HepG2 (cell line): ENCODE measurements around the gene NPB. TPM values are rescaled to one million over a fixed set of nuclear protein-coding genes. Genes with fewer than 3 reads are reported as not detected.

ENCODE experiments used
- AGO2 ChIP-seq: fragments of 200-400 bp; formaldehyde crosslinking; optimal IDR thresholded peaks from 2 replicates; pipeline ENCODE3; 2017; ENCODE audit warnings: mild to moderate bottlenecking, low read depth, low read length, moderate library complexity
- ARNT ChIP-seq: fragments of 450-650 bp; IDR thresholded peaks from 2 replicates; pipeline ENCODE4 v1.6.1; 2017
- ATRX ChIP-seq: sonication (generic); formaldehyde crosslinking; IDR thresholded peaks from 2 replicates; pipeline ENCODE4 v1.4.0; 2020; ENCODE audit warnings: missing genetic modification reagents, borderline replicate concordance
- GABPA ChIP-seq, 2 experiments: IDR thresholded peaks; 2 replicates each; pipeline ENCODE4 v1.6.1; 2011 to 2016; ENCODE audit warnings: low read depth in 2 of 2, low read length in 1 of 2, missing biosample characterization in 1 of 2, missing genetic modification characterization in 1 of 2
- GFI1 ChIP-seq: sonication (generic); formaldehyde crosslinking; IDR thresholded peaks from 2 replicates; pipeline ENCODE4 v1.5.0; 2020; ENCODE audit warnings: missing genetic modification reagents, mild to moderate bottlenecking, borderline replicate concordance
- HIVEP1 ChIP-seq: sonication (generic); formaldehyde crosslinking; IDR thresholded peaks from 2 replicates; pipeline ENCODE4 v1.4.0; 2020; ENCODE audit warnings: mild to moderate bottlenecking, missing genetic modification reagents
- HNRNPL ChIP-seq: fragments of 200-400 bp; formaldehyde crosslinking; IDR thresholded peaks from 2 replicates; pipeline ENCODE4 v1.6.1; 2017; ENCODE audit warnings: mild to moderate bottlenecking, low read depth, low read length
- MAFF ChIP-seq: IDR thresholded peaks from 2 replicates; pipeline ENCODE4 v1.6.1; 2011; ENCODE audit warnings: low read depth, low read length, improper control_type of control experiment
- MXD4 ChIP-seq: IDR thresholded peaks from 2 replicates; pipeline ENCODE4 v1.6.1; 2016; ENCODE audit warnings: mild to moderate bottlenecking, missing biosample characterization, missing genetic modification reagents
- MXI1 ChIP-seq: IDR thresholded peaks from 3 replicates; pipeline ENCODE4 v1.6.1; 2012; ENCODE audit warnings: low read depth, low read length, inconsistent platforms, borderline replicate concordance
- NCOR1 ChIP-seq: fragments of 200-600 bp; sonication (generic); IDR thresholded peaks from 2 replicates; pipeline ENCODE4 v1.7.0; 2017; ENCODE audit warnings: antibody characterized with exemption, low read length, borderline replicate concordance
- PHB2 ChIP-seq: fragments of 450-650 bp; IDR thresholded peaks from 2 replicates; pipeline ENCODE4 v1.6.1; 2018; ENCODE audit not compliant: partially characterized antibody
- RBM39 ChIP-seq: fragments of 200-400 bp; formaldehyde crosslinking; IDR thresholded peaks from one replicate; pipeline ENCODE4 v1.6.1; 2018; ENCODE audit warnings: antibody characterized with exemption, mild to moderate bottlenecking, low read depth, low read length; ENCODE audit not compliant: poor library complexity, severe bottlenecking
- RFX5 ChIP-seq: IDR thresholded peaks from 2 replicates; pipeline ENCODE4 v1.6.1; 2011; ENCODE audit warnings: low read depth, low read length, improper control_type of control experiment
- SMARCE1 ChIP-seq: fragments of 450-650 bp; IDR thresholded peaks from 2 replicates; pipeline ENCODE4 v1.6.1; 2017; ENCODE audit warnings: borderline replicate concordance
- SNAPC2 ChIP-seq: sonication (generic); formaldehyde crosslinking; IDR thresholded peaks from 2 replicates; pipeline ENCODE4 v1.8.1; 2022; ENCODE audit warnings: mild to moderate bottlenecking, missing genetic modification reagents
- SRY ChIP-seq: sonication (generic); formaldehyde crosslinking; IDR thresholded peaks from 2 replicates; pipeline ENCODE4 v1.8.0; 2022; ENCODE audit warnings: mild to moderate bottlenecking, missing genetic modification reagents
- TBX3 ChIP-seq: fragments of 450-650 bp; IDR thresholded peaks from 2 replicates; pipeline ENCODE4 v1.6.1; 2017; ENCODE audit warnings: antibody characterized with exemption, mild to moderate bottlenecking, inconsistent platforms, borderline replicate concordance
- TGIF2 ChIP-seq: IDR thresholded peaks from 2 replicates; pipeline ENCODE4 v1.6.1; 2016; ENCODE audit warnings: control low read depth, missing compliant biosample characterization
- ZBTB26 ChIP-seq: IDR thresholded peaks from 2 replicates; pipeline ENCODE4 v1.6.1; 2016; ENCODE audit warnings: missing compliant biosample characterization, missing genetic modification reagents, borderline replicate concordance
- ZFP36 ChIP-seq: fragments of 150-350 bp; IDR thresholded peaks from 2 replicates; pipeline ENCODE4 v1.6.1; 2018; ENCODE audit warnings: borderline replicate concordance, low read length, low read depth; ENCODE audit not compliant: partially characterized antibody
- ZNF274 ChIP-seq: sonication (generic); formaldehyde crosslinking; IDR thresholded peaks from 2 replicates; pipeline ENCODE4 v1.5.1; 2020; ENCODE audit warnings: mild to moderate bottlenecking, missing genetic modification reagents
- ZNF430 ChIP-seq: sonication (generic); formaldehyde crosslinking; IDR thresholded peaks from 2 replicates; pipeline ENCODE4 v1.9.0; 2021; ENCODE audit warnings: mild to moderate bottlenecking, missing genetic modification reagents
- ZNF550 ChIP-seq: sonication (generic); formaldehyde crosslinking; IDR thresholded peaks from 2 replicates; pipeline ENCODE4 v1.4.0; 2020; ENCODE audit warnings: mild to moderate bottlenecking, missing genetic modification reagents, borderline replicate concordance
- ZNF766 ChIP-seq: sonication (generic); formaldehyde crosslinking; IDR thresholded peaks from 2 replicates; pipeline ENCODE4 v1.5.0; 2020; ENCODE audit warnings: missing genetic modification reagents, borderline replicate concordance
- ZSCAN9 ChIP-seq: IDR thresholded peaks from 2 replicates; pipeline ENCODE4 v1.6.1; 2016; ENCODE audit warnings: borderline replicate concordance
- polyA plus RNA-seq, 8 experiments: library from polyadenylated mRNA; depleted of rRNA in 3 of 8; stranded (reverse) in 7 of 8; unstranded in 1 of 8; fragments of >200 nt; fragmentation: Illumina TruSeq in 4 of 8; extraction: Trizol in 4 of 8; gene quantifications; 2 replicates each; pipeline versions ENCODE4 v1.2.1 to v1.2.3, GENCODE V29; 2011 to 2016; ENCODE audit warnings: low read depth in 4 of 8, missing spikeins in 1 of 8, mixed read lengths in 1 of 8; ENCODE audit not compliant: insufficient read depth in 1 of 8
- total RNA-seq, 5 experiments: library from RNA; depleted of rRNA; stranded (reverse); fragments of >200 nt; fragmentation: Illumina TruSeq; extraction: Trizol; gene quantifications; 2 replicates each; pipeline ENCODE4 v1.2.3, GENCODE V29; 2016; ENCODE audit warnings: low read depth in 1 of 5
- TF ChIP-seq, protein P1 (sequence below): sonication (generic); formaldehyde crosslinking; IDR thresholded peaks from 2 replicates; pipeline ENCODE4 v1.5.0; 2020; ENCODE audit warnings: mild to moderate bottlenecking, missing genetic modification reagents, borderline replicate concordance

The NPB gene
- total and polyA plus RNA-seq, 2 of the 13 experiments (the other 11 are each of a cell fraction or from before 2014, with no cell fraction given) = 0.11 to 0.93 TPM

DNA sequence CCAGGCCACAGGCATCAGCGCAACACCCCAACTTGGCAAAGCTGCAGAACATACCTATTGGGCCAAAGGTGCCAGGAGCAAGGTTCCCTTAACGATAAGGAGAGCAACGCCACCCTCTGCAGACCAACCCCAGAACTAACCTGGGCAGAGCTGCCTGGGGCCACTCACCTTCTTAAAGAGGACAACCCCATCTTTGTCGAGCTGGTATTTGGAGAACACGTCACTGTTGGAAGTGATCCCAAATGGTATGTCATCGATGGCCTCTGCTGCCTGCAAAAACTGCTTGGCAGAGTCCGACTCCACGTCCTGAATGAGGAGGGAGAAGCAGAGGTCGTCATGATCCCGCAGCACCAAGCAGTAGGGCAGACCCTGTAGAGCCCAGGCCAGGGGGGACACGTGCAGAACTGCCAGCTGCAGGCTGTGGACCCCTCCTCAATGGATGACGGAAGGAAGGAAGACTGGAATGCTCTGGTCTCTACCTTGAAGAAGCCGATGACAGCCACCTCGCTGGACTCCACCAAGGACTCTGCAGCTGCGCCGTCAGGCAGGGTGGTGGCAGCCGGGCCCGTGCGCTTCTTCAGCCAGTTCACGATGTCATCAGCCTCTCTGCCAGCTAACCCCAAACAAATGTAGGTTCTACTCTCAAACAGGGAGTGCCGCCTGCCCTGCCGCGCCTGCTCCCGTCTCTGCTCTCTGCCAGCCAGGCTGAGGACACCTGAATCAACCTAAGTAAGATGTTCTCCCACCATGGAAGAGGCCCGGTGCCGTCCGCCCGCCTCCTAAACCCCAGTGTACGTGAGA lies 46.9 kb upstream of the NPB start (continued):
- TF ChIP-seq MXI1 = no peak
- TF ChIP-seq NCOR1 = no peak
- no peak for TF ChIP-seq ZNF766
- peak; percentile 95 for TF ChIP-seq AGO2
- no peak for TF ChIP-seq RBM39
- 0 out of 2 replicates have a peak, but pooled peaks have one; percentile 17 for TF ChIP-seq HNRNPL
- TF ChIP-seq SNAPC2 (CRISPR knock-in tag) = peak; percentile 59; the same call in 1 of the 2 replicates
- TF ChIP-seq MXD4 (CRISPR knock-in tag) = no peak
- no peak for TF ChIP-seq TGIF2 (CRISPR knock-in tag)
- TF ChIP-seq, protein P1, sequence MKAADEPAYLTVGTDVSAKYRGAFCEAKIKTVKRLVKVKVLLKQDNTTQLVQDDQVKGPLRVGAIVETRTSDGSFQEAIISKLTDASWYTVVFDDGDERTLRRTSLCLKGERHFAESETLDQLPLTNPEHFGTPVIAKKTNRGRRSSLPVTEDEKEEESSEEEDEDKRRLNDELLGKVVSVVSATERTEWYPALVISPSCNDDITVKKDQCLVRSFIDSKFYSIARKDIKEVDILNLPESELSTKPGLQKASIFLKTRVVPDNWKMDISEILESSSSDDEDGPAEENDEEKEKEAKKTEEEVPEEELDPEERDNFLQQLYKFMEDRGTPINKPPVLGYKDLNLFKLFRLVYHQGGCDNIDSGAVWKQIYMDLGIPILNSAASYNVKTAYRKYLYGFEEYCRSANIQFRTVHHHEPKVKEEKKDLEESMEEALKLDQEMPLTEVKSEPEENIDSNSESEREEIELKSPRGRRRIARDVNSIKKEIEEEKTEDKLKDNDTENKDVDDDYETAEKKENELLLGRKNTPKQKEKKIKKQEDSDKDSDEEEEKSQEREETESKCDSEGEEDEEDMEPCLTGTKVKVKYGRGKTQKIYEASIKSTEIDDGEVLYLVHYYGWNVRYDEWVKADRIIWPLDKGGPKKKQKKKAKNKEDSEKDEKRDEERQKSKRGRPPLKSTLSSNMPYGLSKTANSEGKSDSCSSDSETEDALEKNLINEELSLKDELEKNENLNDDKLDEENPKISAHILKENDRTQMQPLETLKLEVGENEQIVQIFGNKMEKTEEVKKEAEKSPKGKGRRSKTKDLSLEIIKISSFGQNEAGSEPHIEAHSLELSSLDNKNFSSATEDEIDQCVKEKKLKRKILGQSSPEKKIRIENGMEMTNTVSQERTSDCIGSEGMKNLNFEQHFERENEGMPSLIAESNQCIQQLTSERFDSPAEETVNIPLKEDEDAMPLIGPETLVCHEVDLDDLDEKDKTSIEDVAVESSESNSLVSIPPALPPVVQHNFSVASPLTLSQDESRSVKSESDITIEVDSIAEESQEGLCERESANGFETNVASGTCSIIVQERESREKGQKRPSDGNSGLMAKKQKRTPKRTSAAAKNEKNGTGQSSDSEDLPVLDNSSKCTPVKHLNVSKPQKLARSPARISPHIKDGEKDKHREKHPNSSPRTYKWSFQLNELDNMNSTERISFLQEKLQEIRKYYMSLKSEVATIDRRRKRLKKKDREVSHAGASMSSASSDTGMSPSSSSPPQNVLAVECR (CRISPR knock-in tag) = no peak
- TF ChIP-seq GFI1 (CRISPR knock-in tag) = no peak
- no peak for TF ChIP-seq RFX5
- peak; percentile 13; the same call in 1 of the 2 replicates for TF ChIP-seq GABPA (IDR thresholded peaks at IDR 0.05; ENCODE audit: low read depth, low read length)
- no peak for TF ChIP-seq GABPA (CRISPR knock-in tag; IDR thresholded peaks at IDR 0.05; ENCODE audit: low read depth)
- TF ChIP-seq ZSCAN9 (CRISPR knock-in tag) = no peak
- TF ChIP-seq SRY (CRISPR knock-in tag) = no peak
- no peak for TF ChIP-seq MAFF
- no peak for TF ChIP-seq ATRX
- TF ChIP-seq TBX3 = no peak
- no peak for TF ChIP-seq ZBTB26
- no peak for TF ChIP-seq PHB2
- TF ChIP-seq ZNF430 (CRISPR knock-in tag) = no peak
- no peak for TF ChIP-seq ZNF550 (CRISPR knock-in tag)
- no peak for TF ChIP-seq ARNT
- 0 out of 2 replicates have a peak, but pooled peaks have one; percentile 42 for TF ChIP-seq ZNF274 (CRISPR knock-in tag)
- TF ChIP-seq ZFP36 = no peak
- no peak for TF ChIP-seq HIVEP1
- no peak for TF ChIP-seq SMARCE1
